ENCODE results near the gene DNM2. TPM values are rescaled to one million over a fixed set of nuclear protein-coding genes. Genes with fewer than 3 reads are reported as not detected.
"Not testable (repeated sequence)": the region's sequence is repeated elsewhere in the genome, so short reads cannot be mapped to it uniquely, and the experiment has no call there.

The DNM2 gene
- total RNA-seq, 1 experiment from 2014 or later: 131 TPM

- ATAC-seq; H3K4me1 Mint-ChIP-seq; H3K36me3 Mint-ChIP-seq; H3K9me3 Mint-ChIP-seq; DNase-seq (ENCODE audit: low spot score); POLR2A ChIA-PET; H3K4me3 Mint-ChIP-seq; H3K27ac Mint-ChIP-seq; H3K27me3 Mint-ChIP-seq (ENCODE audit: low read depth): not testable (repeated sequence)
- CTCF ChIA-PET: interaction anchor here (0.6 to 6.2 kb wide), 6 partner anchors 7 to 140 kb away, joined by 3 to 135 read pairs (median 30); partner anchors contain the start of genes C19orf38, DNM2 and TMED1
- 0 out of 2 replicates have a peak, but pooled peaks have one; percentile 14 for TF ChIP-seq GTF2I (CRISPR knock-in tag; conservative IDR thresholded peaks at IDR 0.05)
Measured at GRCh38 chr19:10856899-10857298, 139.0 kb downstream of the DNM2 start.

DNA sequence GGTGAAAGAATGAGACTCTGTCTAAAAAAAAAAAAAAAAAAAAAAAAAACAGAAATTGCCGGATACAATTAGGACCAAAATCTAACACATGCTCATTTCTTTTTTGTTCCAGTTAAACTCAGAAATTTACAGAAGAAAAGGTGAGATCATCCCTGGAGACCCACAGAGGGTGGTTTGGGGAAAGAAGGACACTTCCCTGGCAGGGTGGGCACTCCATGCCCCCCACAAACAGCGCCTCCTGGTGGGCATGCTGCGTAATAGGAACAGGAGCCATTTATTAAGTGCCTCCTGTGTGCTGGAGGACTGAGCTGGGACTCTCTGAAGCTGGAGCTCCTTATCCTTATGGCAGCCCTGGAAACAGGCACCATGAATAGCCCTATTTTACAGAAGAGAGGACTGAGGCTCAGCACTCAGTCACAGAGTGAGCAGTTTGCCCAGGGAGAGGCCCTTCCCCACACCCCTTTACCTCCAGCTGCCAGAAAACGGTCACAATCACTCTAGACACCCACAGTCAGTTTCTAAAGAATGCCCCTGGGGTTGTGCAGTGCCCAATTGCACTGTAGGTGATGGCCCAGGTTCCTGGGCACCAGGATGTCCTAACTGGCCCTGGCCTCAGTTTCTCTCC, 140.4 kb downstream of the DNM2 start:
- Mint-ChIP-seq H3K9me3 (no peaks in the 10 kb centered on the region), H3K36me3 (no peaks in the 10 kb centered on the region), H3K27ac (no peak overlapping the region), H3K4me3 (no peak overlapping the region), H3K4me1 (no peaks in the 10 kb centered on the region), H3K27me3 (ENCODE audit: low read depth) (peaks cover 2% of the 10 kb centered on the region; the same call in 1 of the 2 replicates)
- POLR2A ChIA-PET: interaction anchor here (0.6 to 0.7 kb wide), 3 partner anchors 77 to 545 kb away, joined by 4 to 5 read pairs (median 4); no protein-coding TSS in a partner anchor
- peak; percentile 63 for ATAC-seq
- TF ChIP-seq NR1H2 (CRISPR knock-in tag; IDR thresholded peaks at IDR 0.05): no peak
- TF ChIP-seq ERG (CRISPR knock-in tag; IDR thresholded peaks at IDR 0.05): no peak
- no peak for TF ChIP-seq RORB (CRISPR knock-in tag; IDR thresholded peaks at IDR 0.05)
- TF ChIP-seq AFF4 (CRISPR knock-in tag; IDR thresholded peaks at IDR 0.05; ENCODE audit: borderline replicate concordance): no peak
- no peak for TF ChIP-seq KAT7 (CRISPR knock-in tag; IDR thresholded peaks at IDR 0.05; ENCODE audit: borderline replicate concordance)
- no peak for TF ChIP-seq CREM (CRISPR knock-in tag; IDR thresholded peaks at IDR 0.05)
- TF ChIP-seq PRRX2 (CRISPR knock-in tag; IDR thresholded peaks at IDR 0.05): no peak
- TF ChIP-seq NR3C1 (CRISPR knock-in tag; conservative IDR thresholded peaks at IDR 0.05; ENCODE audit: low read depth): no peak
- TF ChIP-seq, protein P1, sequence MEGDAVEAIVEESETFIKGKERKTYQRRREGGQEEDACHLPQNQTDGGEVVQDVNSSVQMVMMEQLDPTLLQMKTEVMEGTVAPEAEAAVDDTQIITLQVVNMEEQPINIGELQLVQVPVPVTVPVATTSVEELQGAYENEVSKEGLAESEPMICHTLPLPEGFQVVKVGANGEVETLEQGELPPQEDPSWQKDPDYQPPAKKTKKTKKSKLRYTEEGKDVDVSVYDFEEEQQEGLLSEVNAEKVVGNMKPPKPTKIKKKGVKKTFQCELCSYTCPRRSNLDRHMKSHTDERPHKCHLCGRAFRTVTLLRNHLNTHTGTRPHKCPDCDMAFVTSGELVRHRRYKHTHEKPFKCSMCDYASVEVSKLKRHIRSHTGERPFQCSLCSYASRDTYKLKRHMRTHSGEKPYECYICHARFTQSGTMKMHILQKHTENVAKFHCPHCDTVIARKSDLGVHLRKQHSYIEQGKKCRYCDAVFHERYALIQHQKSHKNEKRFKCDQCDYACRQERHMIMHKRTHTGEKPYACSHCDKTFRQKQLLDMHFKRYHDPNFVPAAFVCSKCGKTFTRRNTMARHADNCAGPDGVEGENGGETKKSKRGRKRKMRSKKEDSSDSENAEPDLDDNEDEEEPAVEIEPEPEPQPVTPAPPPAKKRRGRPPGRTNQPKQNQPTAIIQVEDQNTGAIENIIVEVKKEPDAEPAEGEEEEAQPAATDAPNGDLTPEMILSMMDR (IDR thresholded peaks at IDR 0.05): peak; percentile 95
- CTCF ChIA-PET: interaction anchor here (0.5 to 6.2 kb wide), 65 partner anchors 9 to 588 kb away, joined by 3 to 135 read pairs (median 5); partner anchors contain the start of genes C19orf38, CARM1, CDC37 and DNM2
- DNase-seq (ENCODE audit: low spot score): peak; percentile 64

GRCh38 chr19:10861103-10861651, 143.3 kb downstream of the DNM2 start:
- Mint-ChIP-seq H3K27me3 (ENCODE audit: low read depth) (no peaks in the 10 kb centered on the region; the same call in 1 of the 2 replicates), H3K36me3 (no peaks in the 10 kb centered on the region), H3K27ac (no peak overlapping the region; the same call in 1 of the 2 replicates), H3K4me3 (no peak overlapping the region), H3K4me1 (peaks cover 6% of the 10 kb centered on the region), H3K9me3 (no peaks in the 10 kb centered on the region)
- ATAC-seq (peak; percentile 63), DNase-seq (ENCODE audit: low spot score) (peak; percentile 78)
- POLR2A ChIA-PET: no interaction called here
- no peak for TF ChIP-seq ZNF232 (CRISPR knock-in tag; IDR thresholded peaks at IDR 0.05)
- TF ChIP-seq, protein P1 (IDR thresholded peaks at IDR 0.05): 0 out of 2 replicates have a peak, but pooled peaks have one; percentile 29
- CTCF ChIA-PET: interaction anchor here (0.5 to 2.7 kb wide), 26 partner anchors 10 to 236 kb away, joined by 3 to 30 read pairs (median 5); partner anchors contain the start of genes C19orf38, CARM1, DNM2 and SLC44A2

Measured in WTC11 (cell line).